ENCODE results near the gene GMPR.

Gene GMPR

DNA sequence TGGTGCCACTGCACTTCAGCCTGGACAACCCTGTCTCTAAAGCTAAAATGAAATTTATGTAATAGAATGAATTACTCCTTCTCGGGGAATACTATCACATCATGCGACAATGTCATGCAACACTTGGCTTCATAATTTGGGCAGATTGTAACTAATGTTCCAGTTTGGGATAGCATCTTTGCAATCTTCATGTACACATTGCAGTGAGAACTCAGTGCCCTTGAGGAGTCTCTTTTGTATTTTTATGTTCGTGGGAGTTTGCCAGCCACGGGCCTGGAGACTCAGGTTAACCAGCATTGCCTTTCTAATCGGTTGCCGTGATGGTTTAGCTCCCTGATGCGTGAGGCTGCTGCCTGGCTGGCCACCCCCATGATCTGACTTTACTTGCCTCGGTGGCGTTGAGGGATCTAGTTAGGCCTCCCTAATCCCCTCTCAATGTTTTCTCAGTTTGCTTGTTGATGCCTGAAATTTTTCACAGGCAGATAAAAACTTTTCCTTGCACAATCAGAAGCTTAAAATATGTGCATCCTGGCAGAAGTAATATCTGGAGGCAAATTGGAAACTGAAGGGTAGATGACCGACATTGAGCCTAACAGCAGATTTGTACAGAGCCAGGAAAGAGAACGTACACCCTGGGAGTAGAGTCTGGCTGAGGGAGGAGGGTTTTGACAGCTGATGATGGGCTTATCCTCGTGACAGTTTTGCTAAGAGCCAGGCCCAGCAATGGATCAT is 2.4 kb downstream of the GMPR start:
- H3K4me3 ChIP-seq (ENCODE audit: low read length), result no peak overlapping the region
- TF ChIP-seq, protein P1, sequence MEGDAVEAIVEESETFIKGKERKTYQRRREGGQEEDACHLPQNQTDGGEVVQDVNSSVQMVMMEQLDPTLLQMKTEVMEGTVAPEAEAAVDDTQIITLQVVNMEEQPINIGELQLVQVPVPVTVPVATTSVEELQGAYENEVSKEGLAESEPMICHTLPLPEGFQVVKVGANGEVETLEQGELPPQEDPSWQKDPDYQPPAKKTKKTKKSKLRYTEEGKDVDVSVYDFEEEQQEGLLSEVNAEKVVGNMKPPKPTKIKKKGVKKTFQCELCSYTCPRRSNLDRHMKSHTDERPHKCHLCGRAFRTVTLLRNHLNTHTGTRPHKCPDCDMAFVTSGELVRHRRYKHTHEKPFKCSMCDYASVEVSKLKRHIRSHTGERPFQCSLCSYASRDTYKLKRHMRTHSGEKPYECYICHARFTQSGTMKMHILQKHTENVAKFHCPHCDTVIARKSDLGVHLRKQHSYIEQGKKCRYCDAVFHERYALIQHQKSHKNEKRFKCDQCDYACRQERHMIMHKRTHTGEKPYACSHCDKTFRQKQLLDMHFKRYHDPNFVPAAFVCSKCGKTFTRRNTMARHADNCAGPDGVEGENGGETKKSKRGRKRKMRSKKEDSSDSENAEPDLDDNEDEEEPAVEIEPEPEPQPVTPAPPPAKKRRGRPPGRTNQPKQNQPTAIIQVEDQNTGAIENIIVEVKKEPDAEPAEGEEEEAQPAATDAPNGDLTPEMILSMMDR (IDR thresholded peaks at IDR 0.05; ENCODE audit: insufficient read depth, low read depth, low read length, missing control alignments), result no peak
- no peak for DNase-seq (ENCODE audit: low read depth)

DNA sequence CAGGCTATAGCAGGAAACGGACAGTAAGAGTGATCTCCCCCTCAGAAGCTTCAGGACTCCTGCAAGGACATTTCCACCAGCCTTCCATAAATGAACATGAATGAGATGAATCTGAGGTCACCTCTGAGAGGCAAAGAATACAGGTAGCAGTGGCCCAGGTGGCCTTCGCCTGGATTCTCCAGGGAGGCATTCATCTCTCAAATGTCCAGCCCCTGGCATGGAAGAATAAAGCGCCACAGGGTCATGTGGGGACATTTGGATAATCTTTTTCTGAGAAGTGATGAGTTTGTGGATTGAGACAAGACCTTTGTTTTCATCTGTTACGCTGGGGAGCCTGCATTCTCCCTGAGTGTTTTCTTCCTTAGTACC is 2.9 kb downstream of the GMPR start:
- TF ChIP-seq, protein P1 (IDR thresholded peaks at IDR 0.05; ENCODE audit: insufficient read depth, low read depth, low read length, missing control alignments), result no peak
- H3K4me3 ChIP-seq (ENCODE audit: low read length), result no peak overlapping the region
- DNase-seq (ENCODE audit: low read depth), result no peak

- H3K4me3 ChIP-seq (ENCODE audit: low read length), result no peak overlapping the region
- DNase-seq (ENCODE audit: low read depth), result peak; percentile 78
Observed at GRCh38 chr6:16243055-16243454, 4.7 kb downstream of the GMPR start.

GRCh38 chr6:16243664-16244063 is 5.3 kb downstream of the GMPR start:
- no peak overlapping the region for H3K4me3 ChIP-seq (ENCODE audit: low read length)
- TF ChIP-seq, protein P1 (IDR thresholded peaks at IDR 0.05; ENCODE audit: insufficient read depth, low read depth, low read length, missing control alignments), result no peak
- no peak for DNase-seq (ENCODE audit: low read depth)

More at GRCh38 chr6:16243055-16243454, 4.7 kb downstream of the GMPR start:
- TF ChIP-seq, protein P1 (IDR thresholded peaks at IDR 0.05; ENCODE audit: insufficient read depth, low read depth, low read length, missing control alignments), result no peak

GRCh38 chr6:16244446-16244845 is 6.1 kb downstream of the GMPR start:
- no peak for DNase-seq (ENCODE audit: low read depth)
- no peak overlapping the region for H3K4me3 ChIP-seq (ENCODE audit: low read length)
- TF ChIP-seq, protein P1 (IDR thresholded peaks at IDR 0.05; ENCODE audit: insufficient read depth, low read depth, low read length, missing control alignments), result no peak

- DNase-seq (ENCODE audit: low read depth), result peak; percentile 73
- no peak overlapping the region for H3K4me3 ChIP-seq (ENCODE audit: low read length)
- TF ChIP-seq, protein P1 (IDR thresholded peaks at IDR 0.05; ENCODE audit: insufficient read depth, low read depth, low read length, missing control alignments), result no peak
Observed at GRCh38 chr6:16244869-16245451, 6.6 kb downstream of the GMPR start.

Data from epithelial cell of esophagus (primary cell).